Right lobe of liver (tissue), 6 donors: Measurements from ENCODE around the gene ESPN. TPM values are rescaled to one million over a fixed set of nuclear protein-coding genes. Genes with fewer than 3 reads are reported as not detected.

ENCODE experiments used
- ATAC-seq, 4 donors: fragments of 200-7000 bp; cut with Tn5 transposase; one replicate each; pipeline ENCODE4 v1.9.1; 2020; ENCODE audit warnings: mild to moderate bottlenecking in 4 of 4, moderate library complexity in 4 of 4
- DNase-seq, 3 donors: peaks; one replicate each; pipeline ENCODE4 v3.0.0-alpha.2; 2020
- H3K27ac ChIP-seq, 3 donors: fragments of 200-600 bp; one replicate each; pipeline ENCODE4 v1.8.0; 2022
- H3K27me3 ChIP-seq, 2 donors: fragments of 200-600 bp; one replicate each; pipeline ENCODE4 v1.8.0; 2022
- H3K36me3 ChIP-seq, 4 donors: fragments of 200-600 bp; sonication (generic) in 1 of 4; one replicate each; pipeline versions ENCODE4 v1.5.1 to v1.8.0; 2017 to 2022; ENCODE audit warnings: control low read depth in 1 of 4
- H3K4me1 ChIP-seq, 4 donors: fragments of 200-600 bp; sonication (generic) in 1 of 4; one replicate each; pipeline versions ENCODE4 v1.5.1 to v1.8.0; 2017 to 2022; ENCODE audit warnings: control low read depth in 1 of 4
- H3K4me3 ChIP-seq, 3 donors: fragments of 200-600 bp; one replicate each; pipeline ENCODE4 v1.8.0; 2022
- H3K9me3 ChIP-seq, 4 donors: fragments of 200-600 bp; sonication (generic) in 1 of 4; one replicate each; pipeline versions ENCODE4 v1.5.1 to v1.8.0; 2017 to 2022; ENCODE audit warnings: control low read depth in 1 of 4
- CTCF ChIP-seq, 4 donors: fragments of 200-600 bp in 3 of 4; fragments of 450-650 bp in 1 of 4; IDR thresholded peaks; one replicate each; pipeline versions ENCODE4 v1.5.1 to v1.8.0; 2016 to 2022; ENCODE audit warnings: antibody characterized with exemption in 4 of 4, mild to moderate bottlenecking in 2 of 4
- POLR2A ChIP-seq: fragments of 450-650 bp; IDR thresholded peaks from one replicate; pipeline ENCODE4 v1.6.1; 2017; ENCODE audit warnings: antibody characterized with exemption, mild to moderate bottlenecking
- WGBS: methylation state at CpG from one replicate; pipeline ENCODE4 v1.1.6; 2018; ENCODE audit warnings: low coverage, low lambda C conversion rate; ENCODE audit not compliant: insufficient coverage; ENCODE audit errors: missing lambda C conversion rate; 5-methylcytosine and 5-hydroxymethylcytosine counted together
- intact Hi-C, 2 donors: fragments of 100-400 bp; cut with DNase I; formaldehyde crosslinking; loops; one replicate each; pipeline versions ENCODE4 v1.11.2 to v1.14.1; 2022
- microRNA-seq, 2 donors: library from miRNA; unstranded; fragments of <30 nt; microRNA quantifications; one replicate each; pipeline ENCODE4, GENCODE V29; 2019 to 2020
- small RNA-seq, 2 experiments: library from RNA; depleted of rRNA; stranded (forward); fragments of <200 nt; gene quantifications; one replicate each; pipeline ENCODE3, GENCODE V24; 2016
- total RNA-seq, 6 experiments: library from RNA; depleted of rRNA in 2 of 6; stranded (reverse); fragments of >200 nt in 2 of 6; fragmentation: NEBNext Ultra II Directional in 3 of 6; extraction: Animal tissue kit (Norgen Biotek cat#: 25700) in 3 of 6; gene quantifications; one replicate each; pipeline versions ENCODE4 v1.1.0 to v1.2.4, GENCODE V29; 2016 to 2023
- donor health status: DM: no; HTN: yes; CAD: no.
- donor health status: DM: no; HTN: no; CAD: no.
- donor health status: DM: no; HTN: no; CAD: no.
- donor health status: DM: no; HTN: yes; CAD: no.
- donor health status: DM: no; HTN: yes; CAD: no.

Gene ESPN
- total RNA-seq, 6 experiments from 2014 or later, result 81.6 to 149 (median 120) TPM

GRCh38 chr1:6509919-6510291 lies 85.3 kb downstream of the ESPN start:
- TF ChIP-seq POLR2A (no peak), CTCF (IDR thresholded peaks at IDR 0.05) (no peak)
- 75% methylated on average over 2 of the region's 10 CpGs for WGBS
- Histone ChIP-seq H3K9me3 (no peaks in the 10 kb centered on the region), H3K36me3 (no peaks in the 10 kb centered on the region), H3K4me3 (no peak overlapping the region), H3K27me3 (no peaks in the 10 kb centered on the region), H3K4me1 (no peaks in the 10 kb centered on the region), H3K27ac (no peak overlapping the region)
- DNase-seq, result no peak
- intact Hi-C loops, result no loop called here
- peak in 3 of 4 donors; percentile 20 to 58 (median 44) for ATAC-seq

GRCh38 chr1:6510493-6510892 lies 85.9 kb downstream of the ESPN start:
- Histone ChIP-seq H3K36me3 (no peaks in the 10 kb centered on the region), H3K4me1 (no peaks in the 10 kb centered on the region), H3K27ac (no peak overlapping the region), H3K4me3 (no peak overlapping the region), H3K27me3 (no peaks in the 10 kb centered on the region), H3K9me3 (no peaks in the 10 kb centered on the region)
- WGBS, result 90% methylated on average over 4 of the region's 6 CpGs
- ATAC-seq, result no peak
- intact Hi-C loops, result no loop called here
- TF ChIP-seq POLR2A (no peak), CTCF (IDR thresholded peaks at IDR 0.05) (no peak)
- no peak for DNase-seq

Small RNA genes lying within 50 kb of the gene (microRNA-seq; reads per million reads assigned to microRNA genes)
- gene MIR4252, result 0 reads per million in 2 donors

Small RNA genes lying within 50 kb of the gene (small RNA-seq; reads per million reads assigned to genes)
- gene MIR4252, result 0 reads per million in 2 experiments

Other genes with a start within 250 kb of the ESPN start
- not detected for gene CHD5, start 244.5 kb upstream of the ESPN start, total RNA-seq
- gene RPL22, start 225.2 kb upstream of the ESPN start, total RNA-seq, result 100 to 1,000 TPM in 4 of 6 experiments, 10 to 100 TPM in 2; 45.4 to 156 (median 134) TPM
- 10 to 100 TPM in 5 of 6 experiments, 1 to 10 TPM in 1; 8.4 to 20.5 (median 14.4) TPM for gene RNF207, start 218.7 kb upstream of the ESPN start, total RNA-seq
- gene ICMT, start 188.8 kb upstream of the ESPN start, total RNA-seq, result 10 to 100 TPM; 15.9 to 28.5 (median 20.4) TPM
- not detected for gene HES3, start 180.6 kb upstream of the ESPN start, total RNA-seq
- 10 to 100 TPM in 1 of 6 experiments, 1 to 10 TPM in 5; 1.5 to 34.6 (median 6.6) TPM for gene GPR153, start 163.7 kb upstream of the ESPN start, total RNA-seq
- gene ACOT7, start 31.0 kb upstream of the ESPN start, total RNA-seq, result 10 to 100 TPM; 10.8 to 19.7 (median 14.1) TPM
- 1 to 10 TPM in 1 of 6 experiments, under 1 TPM in 2, not detected in 3; 0.27 to 1.2 (median 0.68) TPM for gene HES2, start 4.9 kb upstream of the ESPN start, total RNA-seq
- gene TNFRSF25, start 41.4 kb downstream of the ESPN start, total RNA-seq, result 1 to 10 TPM; 1.1 to 3.2 (median 2.1) TPM
- gene PLEKHG5, start 66.9 kb downstream of the ESPN start, total RNA-seq, result 1 to 10 TPM in 5 of 6 experiments, under 1 TPM in 1; 0.70 to 2.3 (median 1.5) TPM
- 10 to 100 TPM in 3 of 6 experiments, 1 to 10 TPM in 3; 8.9 to 13.1 (median 10.7) TPM for gene NOL9, start 129.7 kb downstream of the ESPN start, total RNA-seq
- under 1 TPM in 1 of 6 experiments, not detected in 5; 0.26 TPM for gene TAS1R1, start 130.5 kb downstream of the ESPN start, total RNA-seq
- 10 to 100 TPM in 4 of 6 experiments, 1 to 10 TPM in 2; 5.9 to 43.1 (median 19.5) TPM for gene ZBTB48, start 155.2 kb downstream of the ESPN start, total RNA-seq
- 10 to 100 TPM; 12.1 to 24.6 (median 20.0) TPM for gene KLHL21, start 178.1 kb downstream of the ESPN start, total RNA-seq
- 1 to 10 TPM; 2.7 to 6.2 (median 4.5) TPM for gene PHF13, start 189.0 kb downstream of the ESPN start, total RNA-seq
- 10 to 100 TPM in 4 of 6 experiments, 1 to 10 TPM in 2; 5.9 to 11.3 (median 10.3) TPM for gene THAP3, start 200.1 kb downstream of the ESPN start, total RNA-seq